ENCODE data around the gene DENND1A. TPM values are rescaled to one million over a fixed set of nuclear protein-coding genes. Genes with fewer than 3 reads are reported as not detected.
A peak's percentile ranks its signal among the peaks of the same experiment; 100 is the strongest.

DENND1A gene
- total and polyA plus RNA-seq, 2 of the 13 experiments (the other 11 are each of a cell fraction or from before 2014, with no cell fraction given), result 14.8 to 30.1 TPM

DNA sequence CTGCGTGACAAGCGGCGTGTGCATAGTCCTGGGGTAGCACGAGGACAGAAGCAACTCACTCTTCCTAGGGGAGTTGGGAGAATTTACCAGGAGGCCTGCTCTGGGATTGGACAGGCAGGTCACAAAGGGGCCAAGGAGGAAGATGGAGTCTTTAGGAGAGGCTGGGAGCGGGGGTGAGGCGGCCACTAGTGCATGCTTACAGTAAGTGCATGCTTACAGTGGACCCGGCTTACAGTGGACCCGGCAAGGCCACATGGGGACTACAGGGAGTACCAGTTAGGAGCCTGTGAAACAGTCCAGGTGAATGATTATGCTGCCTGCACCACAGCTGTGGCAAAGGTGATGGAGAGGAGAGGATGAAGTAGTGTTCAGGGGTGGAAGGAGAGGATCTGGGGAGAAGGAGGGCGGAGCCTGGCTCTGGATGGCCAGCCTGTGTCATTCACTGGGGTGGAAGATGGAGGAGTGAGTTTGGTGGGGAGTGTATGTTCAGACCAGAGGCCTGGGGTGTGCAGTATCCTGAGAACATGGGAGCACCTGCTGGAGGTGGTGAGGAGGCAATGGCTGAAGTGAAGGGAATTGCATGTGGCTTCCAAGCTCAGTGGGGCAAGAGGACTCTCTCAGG, 495.2 kb downstream of the DENND1A start (continued):
- TF ChIP-seq THAP9 (CRISPR knock-in tag; IDR thresholded peaks at IDR 0.05; ENCODE audit: borderline replicate concordance), result peak; percentile 56; the same call in 1 of the 2 replicates
- no peak for TF ChIP-seq ZNF713 (CRISPR knock-in tag; IDR thresholded peaks at IDR 0.05)
- peak; percentile 21; the same call in 1 of the 2 replicates for TF ChIP-seq MTA1 (CRISPR knock-in tag; IDR thresholded peaks at IDR 0.05; ENCODE audit: borderline replicate concordance)
- TF ChIP-seq CCDC6 (CRISPR knock-in tag; IDR thresholded peaks at IDR 0.05), result no peak
- no peak for TF ChIP-seq POLR2AphosphoS2 (IDR thresholded peaks at IDR 0.05; ENCODE audit: low read depth, low read length)
- TF ChIP-seq ZFX (CRISPR knock-in tag; IDR thresholded peaks at IDR 0.05; ENCODE audit: low read depth), result 0 out of 2 replicates have a peak, but pooled peaks have one; percentile 5
- TF ChIP-seq CC2D1A (CRISPR knock-in tag; IDR thresholded peaks at IDR 0.05), result no peak

DNA sequence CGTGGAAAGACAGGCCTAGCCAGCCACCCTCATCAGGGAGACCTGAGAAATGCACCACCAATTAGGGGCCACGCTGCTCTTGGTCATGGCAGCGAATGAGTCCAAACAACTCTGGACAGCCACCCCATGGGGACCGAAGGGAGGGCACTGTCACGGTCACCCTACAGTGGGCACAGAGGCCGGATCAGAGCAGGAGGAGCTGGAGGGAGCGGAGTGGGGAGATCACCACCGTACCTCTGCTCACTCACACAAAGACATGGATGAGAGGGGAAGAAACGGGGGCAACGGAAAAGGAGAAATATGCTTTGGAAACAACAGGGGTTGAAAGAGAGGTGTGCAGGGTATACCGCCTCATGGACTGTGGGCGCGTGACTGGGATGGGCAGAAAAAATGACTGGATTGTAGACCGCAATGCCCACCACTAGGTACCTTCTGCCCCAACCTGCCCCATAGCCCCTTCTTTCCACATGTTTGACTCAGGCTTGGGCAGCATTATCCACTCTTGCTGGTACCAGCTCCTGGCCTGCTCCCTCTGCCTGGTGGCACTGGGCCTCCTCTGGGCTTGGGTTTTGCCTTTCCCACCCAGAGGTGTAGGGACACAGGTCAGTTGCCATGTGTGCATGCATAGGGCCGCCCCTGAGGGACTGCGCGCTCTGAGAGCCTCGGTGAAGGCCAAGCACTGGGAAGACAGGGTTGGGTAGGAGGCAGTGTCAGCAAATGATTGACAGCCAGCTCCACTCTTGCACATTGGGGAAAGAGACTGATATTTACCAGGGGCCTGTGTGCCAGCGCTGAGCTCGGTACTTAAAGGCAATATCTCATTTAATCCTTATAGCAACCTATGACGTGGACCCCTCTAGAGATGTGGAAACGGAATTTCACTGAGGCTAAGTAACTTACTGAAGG, 497.3 kb downstream of the DENND1A start:
- ChIA-PET POLR2A (no interaction called here), CTCF (ENCODE audit: low intra/inter-chr PET ratio, low total read pairs) (no interaction called here)
- Histone ChIP-seq H3K9ac (ENCODE audit: insufficient read depth, low read depth, low read length) (no peak overlapping the region), H3K79me2 (ENCODE audit: insufficient read depth, low read length) (no peaks in the 10 kb centered on the region), H3K9me3 (ENCODE audit: low read length) (no peaks in the 10 kb centered on the region), H4K20me1 (ENCODE audit: insufficient read depth, low read length) (no peaks in the 10 kb centered on the region), H3K4me3 (replicated peaks in 1 of 3; ENCODE audit: insufficient read depth in 1 of 3, low read depth in 2 of 3, low read length in 3 of 3) (no peak overlapping the region), H3K4me1 (ENCODE audit: insufficient read depth, low read length) (peaks cover 30% of the 10 kb centered on the region), H3K36me3 (replicated peaks in 1 of 2; ENCODE audit: control insufficient read depth in 1 of 2, insufficient read depth in 2 of 2, low read length in 2 of 2) (peaks cover 4 to 21% of the 10 kb centered on the region in 2 experiments; a peak in 4 of 5 replicates), H3K27me3 (ENCODE audit: control insufficient read depth in 1 of 2, insufficient read depth in 2 of 2, low read length in 2 of 2) (no peaks in the 10 kb centered on the region), H3K4me2 (ENCODE audit: low read depth, low read length) (no peak overlapping the region), H3K27ac (ENCODE audit: extremely low read length, insufficient read depth, low read length) (no peak overlapping the region), H2AFZ (ENCODE audit: low read length) (no peak overlapping the region)
- intact Hi-C loops (cut with micrococcal nuclease; ENCODE audit: unreplicated experiment), result no loop called here
- no TSS peak for BruUV-seq (replicated peaks)
- ATAC-seq (no peak), FAIRE-seq (no peak), DNase-seq (ENCODE audit: low spot score) (no peak)
- TF ChIP-seq NFYB (CRISPR knock-in tag; IDR thresholded peaks at IDR 0.05), result no peak
- no peak for TF ChIP-seq ZNF563 (CRISPR knock-in tag; IDR thresholded peaks at IDR 0.05)
- TF ChIP-seq ZIK1 (CRISPR knock-in tag; IDR thresholded peaks at IDR 0.05; ENCODE audit: borderline replicate concordance, low read depth), result no peak
- TF ChIP-seq KAT7 (CRISPR knock-in tag; IDR thresholded peaks at IDR 0.05; ENCODE audit: borderline replicate concordance), result no peak
- TF ChIP-seq ZBTB4 (CRISPR knock-in tag; IDR thresholded peaks at IDR 0.05; ENCODE audit: borderline replicate concordance), result no peak
- TF ChIP-seq JUNB (CRISPR knock-in tag; IDR thresholded peaks at IDR 0.05; ENCODE audit: borderline replicate concordance), result no peak
- 98% methylated on average over 21 of the region's 22 CpGs for WGBS (ENCODE audit: low lambda C conversion rate)
- in situ Hi-C loops (cut with HindIII; ENCODE audit: extremely low pct_ligation_motif_present, low pct_unique_long_range_greater_than_20kb), result no loop called here
